HCEC 1CT (cell line): Measurements from ENCODE around the gene ACOT6.
"Not testable (repeated sequence)": the region's sequence is repeated elsewhere in the genome, so short reads cannot be mapped to it uniquely, and the experiment has no call there.

Source experiments
- DNase-seq: peaks from one replicate; pipeline ENCODE4 v3.0.0-alpha.2; 2017

The ACOT6 gene

DNA sequence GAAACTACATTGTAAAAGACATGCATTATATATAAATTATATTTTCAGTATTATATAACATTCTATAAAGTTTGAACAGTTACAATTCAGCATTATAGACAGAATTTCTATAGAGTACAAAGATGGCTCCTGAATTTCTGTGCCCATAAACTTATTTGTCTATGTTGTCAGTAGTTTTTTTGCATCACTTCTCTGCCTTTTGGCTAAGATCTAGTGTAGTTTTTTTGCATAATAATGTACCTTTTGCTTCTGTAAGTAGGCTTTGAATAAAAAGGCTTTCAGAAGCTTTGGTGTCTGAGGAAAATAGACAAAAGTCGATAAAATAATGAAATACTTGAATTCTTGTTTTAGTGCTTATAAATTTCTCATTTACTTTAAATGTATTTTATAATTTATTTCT is 43.5 kb downstream of the ACOT6 start:
- no peak for DNase-seq

GRCh38 chr14:73659202-73659601 is 46.9 kb downstream of the ACOT6 start:
- DNase-seq, result not testable (repeated sequence)

- no peak for DNase-seq
Measured at GRCh38 chr14:73660511-73660910, 48.2 kb downstream of the ACOT6 start.

GRCh38 chr14:73661872-73662271 is 49.6 kb downstream of the ACOT6 start:
- DNase-seq, result peak; percentile 67

GRCh38 chr14:73662487-73662943 is 50.2 kb downstream of the ACOT6 start:
- DNase-seq, result peak; percentile 94

- no peak for DNase-seq
Measured at GRCh38 chr14:73663548-73664212, 51.4 kb downstream of the ACOT6 start.

DNA sequence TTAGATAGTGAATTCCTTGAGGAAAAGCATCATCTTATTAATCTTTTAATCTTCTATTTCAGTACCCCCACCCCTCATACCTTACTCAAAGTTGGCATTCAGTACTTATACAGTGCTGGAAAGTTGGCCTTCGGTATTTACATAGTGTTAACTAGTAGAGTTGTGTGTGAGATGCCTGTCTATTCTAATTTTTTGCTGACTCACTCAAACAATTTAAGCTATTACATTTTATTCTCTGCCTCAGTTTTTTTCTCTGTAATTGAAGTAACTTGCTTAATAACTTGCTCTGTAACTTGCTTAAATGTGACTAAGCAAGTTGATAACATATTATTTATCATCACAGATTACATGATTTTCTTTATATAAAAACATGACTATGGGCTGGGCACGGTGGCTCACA is 52.8 kb downstream of the ACOT6 start:
- DNase-seq, result no peak

GRCh38 chr14:73666583-73666982 is 54.3 kb downstream of the ACOT6 start:
- DNase-seq, result no peak

DNA sequence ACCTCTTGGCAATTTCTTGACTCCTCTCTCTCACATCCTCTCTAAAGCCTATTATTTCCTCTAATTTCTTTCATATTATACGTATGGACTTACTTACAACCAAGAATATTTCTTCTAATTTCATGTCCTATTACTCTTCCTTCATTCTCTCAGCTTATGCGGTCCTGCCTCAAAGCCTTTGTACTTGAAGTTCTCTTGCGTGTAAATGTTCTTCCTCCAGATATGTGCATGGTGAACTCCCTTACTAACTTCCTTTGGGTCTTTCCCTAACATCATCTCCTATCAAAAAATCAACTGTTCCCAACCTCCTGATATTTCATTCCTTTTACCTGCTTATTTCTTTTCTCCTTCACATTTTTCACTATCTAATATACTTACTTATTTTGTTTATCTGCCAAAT is 55.5 kb downstream of the ACOT6 start:
- no peak for DNase-seq
